A673 (cell line): Measurements from ENCODE around the gene SMARCC1.

Source experiments
- EZH2 ChIP-seq: fragments of 200-600 bp; sonication (generic); IDR thresholded peaks from 2 replicates; pipeline ENCODE4 v1.6.1; 2017; ENCODE audit warnings: borderline replicate concordance, low read depth, mild to moderate bottlenecking, mixed read lengths, antibody characterized with exemption, low read length; ENCODE audit not compliant: poor library complexity, severe bottlenecking
- TF ChIP-seq, protein P1 (sequence below): fragments of 300-800, 200-600 bp; sonication (generic); conservative IDR thresholded peaks from 2 replicates; pipeline ENCODE4 v1.5.1; 2017; ENCODE audit warnings: low read depth, mild to moderate bottlenecking, antibody characterized with exemption, low read length, moderate library complexity, mixed read lengths

DNA sequence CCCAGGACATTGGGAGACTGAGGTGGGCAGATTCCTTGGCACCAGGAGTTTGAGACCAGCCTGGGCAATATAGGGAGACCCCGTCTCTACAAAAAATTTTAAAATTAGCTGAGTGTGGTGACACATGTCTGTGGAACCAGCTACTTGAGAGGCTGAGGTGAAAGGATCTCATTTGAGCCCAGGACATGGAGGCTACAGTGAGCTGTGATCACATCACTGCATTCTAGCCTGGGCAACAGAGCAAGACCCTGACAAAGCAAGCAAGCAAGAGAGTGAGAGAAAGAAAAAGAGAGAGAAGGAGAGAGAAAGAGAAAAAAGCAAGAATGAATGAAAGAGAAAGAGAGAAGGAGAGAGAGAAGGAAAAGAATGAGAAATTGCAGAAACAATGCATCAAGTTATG, 150.9 kb downstream of the SMARCC1 start:
- TF ChIP-seq, protein P1, sequence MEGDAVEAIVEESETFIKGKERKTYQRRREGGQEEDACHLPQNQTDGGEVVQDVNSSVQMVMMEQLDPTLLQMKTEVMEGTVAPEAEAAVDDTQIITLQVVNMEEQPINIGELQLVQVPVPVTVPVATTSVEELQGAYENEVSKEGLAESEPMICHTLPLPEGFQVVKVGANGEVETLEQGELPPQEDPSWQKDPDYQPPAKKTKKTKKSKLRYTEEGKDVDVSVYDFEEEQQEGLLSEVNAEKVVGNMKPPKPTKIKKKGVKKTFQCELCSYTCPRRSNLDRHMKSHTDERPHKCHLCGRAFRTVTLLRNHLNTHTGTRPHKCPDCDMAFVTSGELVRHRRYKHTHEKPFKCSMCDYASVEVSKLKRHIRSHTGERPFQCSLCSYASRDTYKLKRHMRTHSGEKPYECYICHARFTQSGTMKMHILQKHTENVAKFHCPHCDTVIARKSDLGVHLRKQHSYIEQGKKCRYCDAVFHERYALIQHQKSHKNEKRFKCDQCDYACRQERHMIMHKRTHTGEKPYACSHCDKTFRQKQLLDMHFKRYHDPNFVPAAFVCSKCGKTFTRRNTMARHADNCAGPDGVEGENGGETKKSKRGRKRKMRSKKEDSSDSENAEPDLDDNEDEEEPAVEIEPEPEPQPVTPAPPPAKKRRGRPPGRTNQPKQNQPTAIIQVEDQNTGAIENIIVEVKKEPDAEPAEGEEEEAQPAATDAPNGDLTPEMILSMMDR, result no peak
- no peak for TF ChIP-seq EZH2
